ENCODE results near the gene TNPO1. TPM values are rescaled to one million over a fixed set of nuclear protein-coding genes. Genes with fewer than 3 reads are reported as not detected.

TNPO1 gene
- total RNA-seq, 1 experiment from 2014 or later: 201 TPM

DNA sequence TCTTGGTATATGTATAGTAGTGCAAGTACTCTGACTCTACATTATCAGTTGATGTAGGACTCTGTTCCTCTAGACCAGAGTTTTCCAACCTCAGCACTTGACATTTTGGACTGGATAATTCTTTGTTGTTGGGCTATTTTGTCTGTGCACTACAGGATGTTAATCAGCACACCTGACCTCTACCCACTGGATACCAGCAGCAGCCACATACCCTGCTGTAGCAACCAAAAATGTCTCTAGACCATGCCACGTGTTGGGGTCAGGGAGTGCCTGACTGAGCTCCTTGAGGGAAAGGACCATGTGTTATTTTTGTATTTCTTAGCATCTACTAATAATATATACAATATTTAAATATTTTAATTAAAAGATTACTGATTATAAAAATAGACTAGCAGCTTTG, 42.7 kb downstream of the TNPO1 start:
- intact Hi-C loops (cut with micrococcal nuclease; ENCODE audit: unreplicated experiment): no loop called here
- peaks cover 82% of the 10 kb centered on the region for H3K36me3 ChIP-seq (ENCODE audit: insufficient read depth, low read length, poor library complexity, severe bottlenecking)
- no peak for DNase-seq (ENCODE audit: low spot score)
- ChIA-PET CTCF (no interaction called here), POLR2A (ENCODE audit: low non-redundant PET) (no interaction called here)
- H3K4me3 ChIP-seq (ENCODE audit: low read depth, low read length, poor library complexity, severe bottlenecking): no peak overlapping the region
- BruUV-seq (replicated peaks): no TSS peak
- TF ChIP-seq EZH2 (IDR thresholded peaks at IDR 0.05; ENCODE audit: borderline replicate concordance, low read depth, low read length, poor library complexity, severe bottlenecking): no peak
- TF ChIP-seq, protein P1, sequence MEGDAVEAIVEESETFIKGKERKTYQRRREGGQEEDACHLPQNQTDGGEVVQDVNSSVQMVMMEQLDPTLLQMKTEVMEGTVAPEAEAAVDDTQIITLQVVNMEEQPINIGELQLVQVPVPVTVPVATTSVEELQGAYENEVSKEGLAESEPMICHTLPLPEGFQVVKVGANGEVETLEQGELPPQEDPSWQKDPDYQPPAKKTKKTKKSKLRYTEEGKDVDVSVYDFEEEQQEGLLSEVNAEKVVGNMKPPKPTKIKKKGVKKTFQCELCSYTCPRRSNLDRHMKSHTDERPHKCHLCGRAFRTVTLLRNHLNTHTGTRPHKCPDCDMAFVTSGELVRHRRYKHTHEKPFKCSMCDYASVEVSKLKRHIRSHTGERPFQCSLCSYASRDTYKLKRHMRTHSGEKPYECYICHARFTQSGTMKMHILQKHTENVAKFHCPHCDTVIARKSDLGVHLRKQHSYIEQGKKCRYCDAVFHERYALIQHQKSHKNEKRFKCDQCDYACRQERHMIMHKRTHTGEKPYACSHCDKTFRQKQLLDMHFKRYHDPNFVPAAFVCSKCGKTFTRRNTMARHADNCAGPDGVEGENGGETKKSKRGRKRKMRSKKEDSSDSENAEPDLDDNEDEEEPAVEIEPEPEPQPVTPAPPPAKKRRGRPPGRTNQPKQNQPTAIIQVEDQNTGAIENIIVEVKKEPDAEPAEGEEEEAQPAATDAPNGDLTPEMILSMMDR (conservative IDR thresholded peaks at IDR 0.05; ENCODE audit: low read depth, low read length): no peak
- H3K4me1 ChIP-seq (ENCODE audit: insufficient read depth, low read length, poor library complexity, severe bottlenecking): peaks cover 11% of the 10 kb centered on the region
- no peaks in the 10 kb centered on the region for H3K9me3 ChIP-seq (ENCODE audit: low read depth, low read length, poor library complexity, severe bottlenecking)
- no peak overlapping the region for H3K27ac ChIP-seq (ENCODE audit: low read depth, low read length, poor library complexity, severe bottlenecking)
- no peaks in the 10 kb centered on the region for H3K27me3 ChIP-seq (replicated peaks; ENCODE audit: insufficient read depth, low read depth, low read length, poor library complexity)

DNA sequence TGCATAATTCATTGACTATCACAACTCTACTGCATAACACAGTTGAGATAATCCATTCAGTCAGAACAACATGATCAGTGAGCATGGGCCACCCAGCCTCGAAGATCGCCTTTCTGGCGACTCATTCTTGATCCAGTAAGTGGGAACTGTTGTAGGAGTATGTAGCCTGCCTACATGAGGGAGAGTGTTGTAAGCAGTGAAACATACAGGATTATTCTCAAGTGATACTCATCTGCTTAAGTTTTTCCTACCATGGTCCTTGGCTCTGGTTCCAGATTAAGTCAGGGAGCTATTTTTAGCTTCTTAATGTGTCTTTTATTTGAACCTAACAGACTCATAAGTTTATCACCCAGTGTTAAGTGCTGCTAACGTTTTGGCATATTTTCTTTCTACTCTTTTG, 44.0 kb downstream of the TNPO1 start:
- H3K36me3 ChIP-seq (ENCODE audit: insufficient read depth, low read length, poor library complexity, severe bottlenecking): peaks cover 83% of the 10 kb centered on the region
- H3K4me3 ChIP-seq (ENCODE audit: low read depth, low read length, poor library complexity, severe bottlenecking): no peak overlapping the region
- no peaks in the 10 kb centered on the region for H3K9me3 ChIP-seq (ENCODE audit: low read depth, low read length, poor library complexity, severe bottlenecking)
- peak overlapping the region; percentile 40 for H3K27ac ChIP-seq (ENCODE audit: low read depth, low read length, poor library complexity, severe bottlenecking)
- CTCF ChIA-PET: no interaction called here
- DNase-seq (ENCODE audit: low spot score): peak; percentile 29
- no peaks in the 10 kb centered on the region for H3K27me3 ChIP-seq (replicated peaks; ENCODE audit: insufficient read depth, low read depth, low read length, poor library complexity)
- peaks cover 11% of the 10 kb centered on the region for H3K4me1 ChIP-seq (ENCODE audit: insufficient read depth, low read length, poor library complexity, severe bottlenecking)
- no TSS peak for BruUV-seq (replicated peaks)
- intact Hi-C loops (cut with micrococcal nuclease; ENCODE audit: unreplicated experiment): no loop called here
- TF ChIP-seq, protein P1 (conservative IDR thresholded peaks at IDR 0.05; ENCODE audit: low read depth, low read length): no peak
- no peak for TF ChIP-seq EZH2 (IDR thresholded peaks at IDR 0.05; ENCODE audit: borderline replicate concordance, low read depth, low read length, poor library complexity, severe bottlenecking)
- POLR2A ChIA-PET (ENCODE audit: low non-redundant PET): no interaction called here

DNA sequence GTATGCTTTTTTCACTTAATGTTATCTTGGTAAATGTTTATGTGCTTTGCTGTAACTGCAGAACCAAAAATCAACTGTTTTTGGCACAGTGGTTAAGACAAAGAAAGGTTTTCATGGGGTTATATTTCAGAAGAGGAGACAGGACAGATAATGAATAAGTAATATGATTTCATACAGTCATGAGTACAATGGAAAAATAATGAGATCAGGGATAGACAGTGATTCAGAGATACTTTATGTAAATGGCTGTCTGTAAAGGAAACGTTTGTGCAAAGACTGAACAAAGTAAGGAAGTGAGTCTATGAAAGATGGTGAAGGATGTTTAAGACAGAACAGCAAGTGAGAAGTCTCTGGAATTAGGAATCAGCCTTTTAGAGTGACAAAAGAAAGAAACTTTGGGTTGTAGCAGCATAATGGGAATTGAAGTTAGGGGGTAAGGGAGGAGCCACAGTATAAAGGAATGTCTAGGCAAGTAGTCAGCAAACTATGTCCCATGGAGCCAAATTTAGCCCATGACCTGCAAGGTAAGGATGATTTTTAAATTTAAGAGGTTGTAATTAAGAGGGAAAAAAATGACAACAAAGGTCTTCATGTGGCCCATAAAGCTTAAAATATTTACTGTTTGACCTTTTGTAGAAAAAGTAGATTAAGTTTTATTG, 55.0 kb downstream of the TNPO1 start:
- Histone ChIP-seq H3K4me3 (ENCODE audit: low read depth, low read length, poor library complexity, severe bottlenecking) (no peak overlapping the region), H3K9me3 (ENCODE audit: low read depth, low read length, poor library complexity, severe bottlenecking) (no peaks in the 10 kb centered on the region), H3K27me3 (replicated peaks; ENCODE audit: insufficient read depth, low read depth, low read length, poor library complexity) (no peaks in the 10 kb centered on the region), H3K36me3 (ENCODE audit: insufficient read depth, low read length, poor library complexity, severe bottlenecking) (peaks cover 85% of the 10 kb centered on the region), H3K27ac (ENCODE audit: low read depth, low read length, poor library complexity, severe bottlenecking) (peak overlapping the region; percentile 4), H3K4me1 (ENCODE audit: insufficient read depth, low read length, poor library complexity, severe bottlenecking) (peaks cover 16% of the 10 kb centered on the region)
- ChIA-PET CTCF (no interaction called here), POLR2A (ENCODE audit: low non-redundant PET) (no interaction called here)
- TF ChIP-seq, protein P1 (conservative IDR thresholded peaks at IDR 0.05; ENCODE audit: low read depth, low read length): no peak
- no TSS peak for BruUV-seq (replicated peaks)
- peak; percentile 45 for DNase-seq (ENCODE audit: low spot score)
- intact Hi-C loops (cut with micrococcal nuclease; ENCODE audit: unreplicated experiment): no loop called here
